Sigmoid colon (tissue), 7 donors: ENCODE data around the gene RCHY1. TPM values are rescaled to one million over a fixed set of nuclear protein-coding genes. Genes with fewer than 3 reads are reported as not detected.
A peak's percentile ranks its signal among the peaks of the same experiment; 100 is the strongest.

Experiments
- DNase-seq: peaks from one replicate; pipeline ENCODE4 v3.0.0-alpha.2; 2019
- H3K27ac ChIP-seq, 4 donors: fragments of 200-600 bp; sonication (generic); one replicate each; pipeline ENCODE4 v1.5.1; 2016 to 2019; ENCODE audit warnings: mild to moderate bottlenecking in 1 of 4
- H3K27me3 ChIP-seq, 3 donors: fragments of 200-600 bp; sonication (generic); one replicate each; pipeline ENCODE4 v1.5.1; 2019; ENCODE audit warnings: mild to moderate bottlenecking in 1 of 3
- H3K36me3 ChIP-seq, 4 donors: fragments of 200-600 bp; sonication (generic); one replicate each; pipeline ENCODE4 v1.5.1; 2016 to 2019
- H3K4me1 ChIP-seq, 4 donors: fragments of 200-600 bp; sonication (generic); one replicate each; pipeline ENCODE4 v1.5.1; 2017 to 2019
- H3K4me3 ChIP-seq, 4 donors: fragments of 200-600 bp; sonication (generic); one replicate each; pipeline ENCODE4 v1.5.1; 2017 to 2019; ENCODE audit warnings: mild to moderate bottlenecking in 2 of 4, moderate library complexity in 1 of 4
- H3K9me3 ChIP-seq, 4 donors: fragments of 200-600 bp in 3 of 4; sonication (generic) in 3 of 4; one replicate each; pipeline versions ENCODE4 v1.5.1 to v1.6.1; 2013 to 2019
- EP300 ChIP-seq, 4 donors: sonication (generic); formaldehyde crosslinking; IDR thresholded peaks; one replicate each; pipeline ENCODE4 v1.6.1; 2017; ENCODE audit warnings: antibody characterized with exemption in 4 of 4
- POLR2A ChIP-seq, 2 donors: fragments of 450-650 bp; IDR thresholded peaks; one replicate each; pipeline ENCODE4 v1.6.1; 2016; ENCODE audit warnings: antibody characterized with exemption in 2 of 2, mild to moderate bottlenecking in 2 of 2, moderate library complexity in 2 of 2
- POLR2AphosphoS5 ChIP-seq, 4 donors: sonication (generic); formaldehyde crosslinking; IDR thresholded peaks; one replicate each; pipeline ENCODE4 v1.6.1; 2017; ENCODE audit warnings: antibody characterized with exemption in 4 of 4
- WGBS, 2 donors: extraction: QIAGEN DNeasy Blood & Tissue Kit; methylation state at CpG; one replicate each; pipeline ENCODE4 v1.1.7; 2013; 5-methylcytosine and 5-hydroxymethylcytosine counted together
- intact Hi-C: fragments of 100-400 bp; cut with DNase I; formaldehyde crosslinking; loops from one replicate; pipeline ENCODE4 v1.15.1; 2023
- polyA plus RNA-seq, 3 donors: library from polyadenylated mRNA; stranded (reverse); fragments of 200-250 nt; gene quantifications; one replicate each; pipeline ENCODE4 v1.2.3, GENCODE V29; 2013
- total RNA-seq, 4 donors: library from RNA; depleted of rRNA; stranded (reverse); fragments of >200 nt; gene quantifications; one replicate each; pipeline ENCODE4 v1.1.0, GENCODE V29; 2016
- TF ChIP-seq, protein P1 (sequence below), 4 experiments: fragments of 450-650 bp in 3 of 4; fragments of 200-600 bp in 1 of 4; IDR thresholded peaks; one replicate each; pipeline ENCODE4 v1.5.1; 2016 to 2019; ENCODE audit warnings: antibody characterized with exemption in 4 of 4, mild to moderate bottlenecking in 3 of 4, moderate library complexity in 2 of 4
- donor health status: healthy with polysubstance abuse.
- donor health status: Bipolar disorder and iron deficiency.
- donor health status: healthy.

Gene RCHY1
- total and polyA plus RNA-seq, 7 donors, result 19.4 to 41.5 (median 27.1) TPM

DNA sequence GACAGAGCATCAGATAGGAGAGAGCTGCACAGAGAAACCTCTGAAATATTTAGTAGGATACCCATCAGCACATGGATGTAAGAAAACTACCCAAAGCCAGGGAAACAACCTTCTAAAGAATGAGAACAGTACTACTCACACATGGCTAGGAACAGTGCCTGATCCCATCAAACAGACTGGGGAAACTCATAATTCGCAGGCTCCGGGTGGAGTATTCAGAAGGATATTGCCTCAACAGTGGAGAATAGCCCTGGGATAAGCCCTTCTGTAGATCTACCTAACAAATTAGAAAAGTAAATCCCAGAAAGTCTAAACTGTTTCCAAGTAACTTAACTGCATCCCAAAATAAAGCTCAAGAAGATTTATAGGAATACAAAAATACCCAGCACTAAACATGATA, 17.8 kb downstream of the RCHY1 start:
- H3K27me3 ChIP-seq, result no peaks in the 10 kb centered on the region
- H3K9me3 ChIP-seq, result no peaks in the 10 kb centered on the region
- no peak for DNase-seq
- TF ChIP-seq POLR2A (IDR thresholded peaks at IDR 0.05) (no peak), POLR2AphosphoS5 (IDR thresholded peaks at IDR 0.05) (no peak), EP300 (IDR thresholded peaks at IDR 0.05) (no peak)
- TF ChIP-seq, protein P1, sequence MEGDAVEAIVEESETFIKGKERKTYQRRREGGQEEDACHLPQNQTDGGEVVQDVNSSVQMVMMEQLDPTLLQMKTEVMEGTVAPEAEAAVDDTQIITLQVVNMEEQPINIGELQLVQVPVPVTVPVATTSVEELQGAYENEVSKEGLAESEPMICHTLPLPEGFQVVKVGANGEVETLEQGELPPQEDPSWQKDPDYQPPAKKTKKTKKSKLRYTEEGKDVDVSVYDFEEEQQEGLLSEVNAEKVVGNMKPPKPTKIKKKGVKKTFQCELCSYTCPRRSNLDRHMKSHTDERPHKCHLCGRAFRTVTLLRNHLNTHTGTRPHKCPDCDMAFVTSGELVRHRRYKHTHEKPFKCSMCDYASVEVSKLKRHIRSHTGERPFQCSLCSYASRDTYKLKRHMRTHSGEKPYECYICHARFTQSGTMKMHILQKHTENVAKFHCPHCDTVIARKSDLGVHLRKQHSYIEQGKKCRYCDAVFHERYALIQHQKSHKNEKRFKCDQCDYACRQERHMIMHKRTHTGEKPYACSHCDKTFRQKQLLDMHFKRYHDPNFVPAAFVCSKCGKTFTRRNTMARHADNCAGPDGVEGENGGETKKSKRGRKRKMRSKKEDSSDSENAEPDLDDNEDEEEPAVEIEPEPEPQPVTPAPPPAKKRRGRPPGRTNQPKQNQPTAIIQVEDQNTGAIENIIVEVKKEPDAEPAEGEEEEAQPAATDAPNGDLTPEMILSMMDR (IDR thresholded peaks at IDR 0.05), result no peak
- no peak overlapping the region for H3K27ac ChIP-seq
- intact Hi-C loops, result no loop called here
- peaks cover 0 to 43% (median under 1%) of the 10 kb centered on the region in 4 donors for H3K36me3 ChIP-seq
- 85 to 91% methylated on average over 2 of the region's 2 CpGs for WGBS, 2 donors
- peaks cover 0 to 27% (median 10%) of the 10 kb centered on the region in 4 donors for H3K4me1 ChIP-seq
- H3K4me3 ChIP-seq, result no peak overlapping the region

DNA sequence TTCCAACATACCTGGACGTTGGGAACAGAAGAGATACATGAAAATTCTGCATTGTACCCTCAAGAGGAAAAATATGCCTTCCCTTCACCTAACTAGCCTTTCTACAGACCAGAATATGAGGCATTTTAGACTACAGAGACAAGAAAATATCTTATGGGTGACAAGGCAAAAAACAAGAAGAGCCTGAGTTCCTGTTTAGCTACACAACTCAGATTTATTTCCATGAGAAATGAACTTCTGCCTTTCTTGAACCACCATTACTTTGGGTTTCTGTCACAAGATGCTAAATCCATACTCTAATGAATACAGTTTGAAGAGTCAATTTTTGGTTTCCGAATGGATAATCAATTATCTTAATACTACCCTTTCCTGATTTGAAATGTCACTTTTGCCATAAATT, 18.7 kb downstream of the RCHY1 start:
- intact Hi-C loops, result no loop called here
- Histone ChIP-seq H3K4me1 (peaks cover 0 to 27% (median 10%) of the 10 kb centered on the region in 4 donors), H3K4me3 (no peak overlapping the region), H3K27me3 (no peaks in the 10 kb centered on the region), H3K27ac (no peak overlapping the region), H3K9me3 (no peaks in the 10 kb centered on the region), H3K36me3 (peaks cover 0 to 51% (median 4%) of the 10 kb centered on the region in 4 donors)
- no peak for DNase-seq
- TF ChIP-seq, protein P1 (IDR thresholded peaks at IDR 0.05), result no peak
- TF ChIP-seq POLR2A (IDR thresholded peaks at IDR 0.05) (no peak), EP300 (IDR thresholded peaks at IDR 0.05) (no peak), POLR2AphosphoS5 (IDR thresholded peaks at IDR 0.05) (no peak)
- WGBS, 2 donors, result 86 to 90% methylated on average over 2 of the region's 2 CpGs

DNA sequence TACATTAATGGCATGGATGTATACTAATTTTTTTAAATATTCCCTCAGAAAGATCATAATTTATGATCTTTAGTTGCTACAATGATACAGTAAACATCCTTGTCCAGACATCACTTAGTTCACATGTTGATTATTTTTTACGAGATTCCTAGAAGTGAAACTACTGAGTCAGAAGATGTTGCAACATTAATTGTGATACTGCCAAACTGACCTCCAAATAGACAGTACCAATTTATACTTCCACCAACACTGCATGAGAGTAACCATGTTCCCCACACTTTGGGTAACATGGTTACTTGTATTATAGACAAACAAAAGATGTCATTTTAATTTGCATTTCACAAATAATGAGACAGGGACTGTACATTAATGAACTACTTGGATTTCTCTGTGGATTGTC, 19.6 kb downstream of the RCHY1 start:
- no peaks in the 10 kb centered on the region for H3K27me3 ChIP-seq
- H3K27ac ChIP-seq, result peak overlapping the region in 1 of 4 donors; percentile 35
- WGBS, 2 donors, result 54% methylated on average over 1 of the region's 1 CpG
- intact Hi-C loops, result loop anchor here (5.0 kb wide), 1 partner anchor 562 kb away; the partner anchor contains the start of gene PARM1
- peak in 3 of 4 donors; percentile 26 to 67 (median 47) for TF ChIP-seq POLR2AphosphoS5 (IDR thresholded peaks at IDR 0.05)
- no peak for TF ChIP-seq POLR2A (IDR thresholded peaks at IDR 0.05)
- H3K9me3 ChIP-seq, result no peaks in the 10 kb centered on the region
- no peak overlapping the region for H3K4me3 ChIP-seq
- peaks cover 0 to 27% (median 10%) of the 10 kb centered on the region in 4 donors for H3K4me1 ChIP-seq
- peaks cover under 1 to 54% (median 5%) of the 10 kb centered on the region in 4 donors for H3K36me3 ChIP-seq
- no peak for DNase-seq

DNA sequence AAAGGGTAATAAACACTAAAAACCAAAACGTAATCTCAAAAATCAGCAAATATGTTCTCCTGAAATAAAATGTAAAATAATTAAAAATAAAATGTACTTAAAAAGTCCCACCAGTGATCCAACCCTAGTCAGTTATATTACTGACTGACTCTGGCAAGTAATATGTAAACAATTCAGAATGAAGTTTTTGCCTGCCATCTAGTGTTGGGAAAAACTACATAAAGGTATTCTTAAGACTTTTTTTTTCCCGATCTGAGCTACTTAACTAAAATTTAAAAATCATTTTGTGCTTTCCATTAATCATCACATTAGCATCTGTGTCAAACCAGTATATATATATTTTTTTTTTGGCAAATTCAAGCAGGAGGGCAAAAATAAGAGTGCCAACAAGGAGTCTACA, 24.0 kb downstream of the RCHY1 start:
- WGBS, 2 donors, result 62 to 69% methylated on average over 2 of the region's 2 CpGs
- no peaks in the 10 kb centered on the region for H3K27me3 ChIP-seq
- H3K4me1 ChIP-seq, result peaks cover 0 to 11% (median 5%) of the 10 kb centered on the region in 4 donors
- no peak overlapping the region for H3K27ac ChIP-seq
- no peak for TF ChIP-seq EP300 (IDR thresholded peaks at IDR 0.05)
- TF ChIP-seq, protein P1 (IDR thresholded peaks at IDR 0.05), result peak in 1 of 4 experiments; percentile 10
- no peak for TF ChIP-seq POLR2A (IDR thresholded peaks at IDR 0.05)
- no peaks in the 10 kb centered on the region for H3K9me3 ChIP-seq
- intact Hi-C loops, result loop anchor here (5.0 kb wide), 1 partner anchor 558 kb away; the partner anchor contains the start of gene PARM1
- no peak overlapping the region for H3K4me3 ChIP-seq
- no peak for DNase-seq
- H3K36me3 ChIP-seq, result peaks cover 4 to 66% (median 12%) of the 10 kb centered on the region in 4 donors

DNA sequence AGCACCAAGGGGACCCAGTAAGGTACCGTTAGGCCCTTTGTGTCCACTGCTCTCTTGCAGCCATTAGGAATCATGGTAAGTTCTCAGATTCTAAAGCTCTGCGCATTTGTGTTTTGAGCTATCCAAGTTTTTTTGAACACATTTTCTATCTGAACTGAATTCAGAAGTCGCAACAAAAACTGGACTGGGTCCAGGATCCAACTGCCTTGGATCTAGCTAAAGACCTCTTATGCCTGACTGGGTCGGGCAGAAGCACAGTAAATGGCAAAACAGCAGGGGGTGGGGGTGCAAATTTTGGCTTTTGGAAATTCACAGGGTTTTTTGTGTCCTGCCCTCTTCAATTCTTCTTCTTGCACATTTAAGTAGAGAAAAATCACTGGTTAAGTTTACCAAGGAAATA, 30.0 kb downstream of the RCHY1 start:
- DNase-seq, result no peak

More for the DNA sequence above, 30.0 kb downstream of the RCHY1 start:
- WGBS, 2 donors, result 84 to 88% methylated on average over 4 of the region's 4 CpGs
- Histone ChIP-seq H3K36me3 (peaks cover 5 to 80% (median 10%) of the 10 kb centered on the region in 4 donors), H3K9me3 (no peaks in the 10 kb centered on the region), H3K27me3 (no peaks in the 10 kb centered on the region), H3K4me1 (no peaks in the 10 kb centered on the region), H3K27ac (no peak overlapping the region), H3K4me3 (no peak overlapping the region)
- no peak for TF ChIP-seq POLR2A (IDR thresholded peaks at IDR 0.05)
- TF ChIP-seq EP300 (IDR thresholded peaks at IDR 0.05), result no peak
- TF ChIP-seq, protein P1 (IDR thresholded peaks at IDR 0.05), result no peak
- intact Hi-C loops, result loop anchor here (10.0 kb wide), 1 partner anchor 609 kb away; no protein-coding TSS in a partner anchor
